Jurkat, Clone E6-1 (cell line): ENCODE data around the gene PPP1R7.

ENCODE experiments used
- DNase-seq: peaks from one replicate; pipeline ENCODE4 v3.0.0-alpha.2; 2011; ENCODE audit warnings: low read depth, low spot score
- H3K4me3 ChIP-seq: 2 replicates; pipeline ENCODE4 v1.5.1; 2011; ENCODE audit warnings: mild to moderate bottlenecking, low read length, control low read depth, moderate library complexity

PPP1R7 gene

DNA sequence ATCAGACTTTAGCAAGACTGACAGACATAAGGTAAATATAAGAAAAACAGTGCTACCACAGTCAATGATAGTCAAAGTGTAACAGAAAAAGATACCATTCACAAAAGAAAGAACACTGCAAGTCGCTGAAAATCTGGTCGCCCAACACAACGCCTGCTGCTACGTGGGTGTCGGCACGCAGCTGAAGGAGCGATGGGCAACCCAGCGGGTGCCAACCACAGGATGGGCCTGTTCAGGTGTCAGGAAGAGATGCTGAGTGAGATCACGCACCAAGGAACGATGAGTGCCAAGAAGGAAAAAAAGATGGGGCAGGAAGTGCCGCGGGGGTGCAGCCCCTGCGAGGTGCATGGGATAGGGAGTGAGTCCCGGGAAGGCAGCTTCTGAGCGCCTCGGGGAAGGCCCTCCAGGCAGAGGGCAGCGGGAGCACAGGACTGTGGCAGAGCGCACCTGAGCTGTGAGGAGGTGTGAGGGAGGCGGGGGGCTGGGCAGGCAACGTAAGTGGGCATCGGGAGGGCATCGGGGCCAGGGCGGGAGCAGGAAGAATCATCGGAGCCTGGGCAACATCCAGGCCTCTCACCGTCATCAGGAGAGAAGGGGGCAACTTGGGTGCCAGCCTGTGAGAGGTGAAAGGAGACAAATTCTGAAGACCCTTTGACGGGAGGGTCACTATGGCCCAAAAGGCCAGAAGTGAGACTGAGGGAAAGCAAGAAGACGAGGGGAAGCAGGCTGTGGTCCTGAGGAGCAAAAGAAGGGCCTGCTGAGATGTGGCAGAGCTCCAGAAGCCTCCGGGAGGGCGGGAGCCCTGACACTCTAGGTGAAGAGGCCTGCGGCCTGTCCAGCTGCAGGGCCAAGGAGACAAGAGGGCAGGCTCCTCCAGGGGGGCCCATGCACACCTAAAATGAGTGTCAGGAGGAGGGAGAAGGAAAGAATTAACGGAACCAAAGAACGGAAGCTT is 33.4 kb upstream of the PPP1R7 start:
- no peak for DNase-seq
- H3K4me3 ChIP-seq = no peak overlapping the region

DNA sequence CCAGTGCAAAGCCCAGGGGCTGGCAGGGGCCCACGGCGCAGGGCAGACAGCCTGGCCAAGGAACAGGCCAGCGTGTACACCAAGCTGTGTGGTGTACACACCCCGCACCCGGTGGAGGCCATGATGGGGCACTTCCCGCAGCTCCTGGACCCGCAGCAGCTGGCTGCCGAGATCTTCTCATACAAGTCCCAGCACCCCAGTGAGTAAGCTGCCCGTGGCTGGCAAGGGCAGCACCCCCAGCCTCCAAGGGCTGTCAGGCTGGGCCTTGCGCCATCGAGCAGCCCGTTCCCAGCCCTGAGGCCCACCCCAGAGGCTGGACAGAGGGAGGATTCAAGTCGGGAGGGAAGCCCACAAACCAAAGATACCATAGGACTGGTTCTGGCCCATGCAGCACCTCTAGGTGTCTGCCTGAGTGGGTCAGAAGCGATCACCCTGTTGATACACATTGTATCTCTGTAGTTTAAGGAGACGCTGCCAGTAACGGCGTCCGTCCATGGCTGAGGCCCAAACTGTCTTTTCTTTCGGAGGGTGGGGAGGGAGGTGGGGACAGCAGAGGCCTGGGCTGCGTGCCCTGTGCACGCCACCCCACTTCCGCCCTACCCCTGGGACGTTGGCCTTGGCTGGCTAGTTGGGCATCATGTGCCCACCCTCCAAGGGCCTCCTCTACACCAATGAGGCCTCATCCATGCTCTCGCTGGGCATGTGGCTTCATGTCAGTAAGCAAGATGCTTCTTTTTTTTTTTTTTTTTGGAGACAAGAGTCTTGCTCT is 31.3 kb upstream of the PPP1R7 start:
- H3K4me3 ChIP-seq = no peak overlapping the region
- DNase-seq = no peak

DNA sequence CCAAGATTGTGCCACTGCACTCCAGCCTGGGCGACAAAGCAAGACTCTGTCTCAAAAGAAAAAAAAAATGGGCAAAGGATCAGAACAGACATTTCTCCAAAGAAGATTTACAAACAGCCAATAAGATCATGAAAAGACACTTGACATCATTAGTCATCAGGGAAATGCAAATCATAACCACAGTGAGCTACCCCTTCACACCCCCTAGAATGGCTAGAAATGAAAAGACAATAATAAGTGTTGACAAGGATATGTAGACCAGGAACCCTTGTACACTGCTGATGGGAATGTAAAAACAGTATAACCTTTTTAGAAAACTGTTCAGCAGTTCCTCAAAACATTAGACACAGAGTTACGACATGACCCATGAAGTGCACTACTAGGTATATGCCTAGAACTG is 29.8 kb upstream of the PPP1R7 start:
- DNase-seq = no peak
- no peak overlapping the region for H3K4me3 ChIP-seq

DNA sequence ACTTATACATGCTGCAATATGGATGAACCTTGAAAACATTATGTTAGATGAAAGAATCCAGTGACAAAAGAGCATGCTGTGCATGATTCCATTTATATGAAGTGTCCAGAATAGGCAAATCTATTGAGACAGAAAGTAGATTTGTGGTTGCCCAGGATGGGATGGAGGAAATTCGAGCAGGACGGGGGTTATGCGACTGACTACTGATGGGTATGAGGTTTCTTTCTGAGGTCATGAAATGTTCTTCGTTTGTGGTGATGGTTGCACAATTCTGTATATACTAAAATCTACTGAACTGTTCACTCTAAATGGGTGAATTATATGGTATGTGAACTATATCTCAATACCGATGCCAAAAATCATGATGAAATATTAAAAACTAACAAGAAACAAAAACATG is 29.3 kb upstream of the PPP1R7 start:
- H3K4me3 ChIP-seq = no peak overlapping the region
- no peak for DNase-seq

DNA sequence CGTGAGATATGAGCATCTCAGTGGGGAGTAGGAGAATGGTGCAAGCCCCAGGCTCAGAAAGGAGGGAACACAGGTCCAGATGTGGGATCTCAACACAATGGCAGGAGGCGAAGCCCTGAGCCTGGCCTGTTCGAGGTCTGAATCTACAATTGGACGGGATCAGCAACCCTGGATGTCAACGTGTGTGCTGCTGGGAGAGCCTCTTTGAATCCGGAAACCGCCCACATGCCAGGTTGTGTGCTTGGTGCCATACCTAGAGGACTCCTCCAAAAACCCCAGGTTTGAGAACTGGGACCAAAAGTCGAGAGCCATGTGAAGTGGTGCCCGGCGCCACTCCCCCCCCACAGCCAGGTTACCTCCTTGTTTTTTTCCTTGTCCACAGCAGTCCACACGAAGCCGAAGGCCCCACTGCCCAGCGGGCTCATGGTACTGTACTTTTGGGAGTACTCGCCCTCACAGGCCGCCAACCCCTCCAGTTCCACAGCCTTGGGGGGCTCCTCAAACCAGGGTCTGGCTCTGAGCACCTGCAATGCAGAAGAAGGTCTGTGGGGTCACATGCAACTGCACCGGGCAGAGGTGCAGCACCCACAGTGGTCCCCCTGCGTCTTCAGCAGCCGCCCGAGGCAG is 27.8 kb upstream of the PPP1R7 start:
- H3K4me3 ChIP-seq = no peak overlapping the region
- no peak for DNase-seq

DNA sequence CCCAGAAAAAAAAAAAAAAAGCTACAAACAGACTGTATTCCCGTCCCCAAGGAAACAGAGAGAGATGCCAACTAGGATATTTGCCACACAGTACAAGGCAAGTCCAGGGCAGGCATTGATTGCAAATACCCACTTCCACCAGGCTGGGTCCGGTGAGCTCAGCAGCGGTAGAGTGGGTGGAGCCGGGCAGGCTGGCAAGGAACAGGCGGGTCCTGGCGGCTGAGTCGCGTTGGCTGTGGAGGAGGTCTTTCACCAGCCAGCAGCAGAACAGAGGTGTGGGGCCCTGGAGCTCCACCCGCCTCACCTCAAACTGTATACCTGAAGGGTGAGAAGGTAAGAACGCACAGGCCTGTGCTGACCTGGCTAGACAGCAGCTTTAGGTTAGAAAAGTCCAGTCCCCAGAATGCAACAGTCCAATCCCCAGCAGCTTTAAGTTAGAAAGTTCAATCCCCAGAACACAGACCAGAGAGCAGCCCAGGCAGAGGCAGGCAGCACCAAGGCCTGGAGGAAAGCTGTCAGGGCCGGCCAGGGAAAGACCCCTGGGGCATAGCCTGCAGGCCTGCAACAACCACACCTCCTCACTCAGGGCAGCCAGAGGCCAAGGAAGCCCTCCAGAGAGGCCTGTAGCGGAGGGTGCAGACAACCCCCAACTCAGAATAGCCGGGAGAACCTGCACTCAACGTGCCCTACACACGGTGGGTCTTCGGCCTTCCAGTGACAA is 26.3 kb upstream of the PPP1R7 start:
- no peak for DNase-seq
- no peak overlapping the region for H3K4me3 ChIP-seq

DNA sequence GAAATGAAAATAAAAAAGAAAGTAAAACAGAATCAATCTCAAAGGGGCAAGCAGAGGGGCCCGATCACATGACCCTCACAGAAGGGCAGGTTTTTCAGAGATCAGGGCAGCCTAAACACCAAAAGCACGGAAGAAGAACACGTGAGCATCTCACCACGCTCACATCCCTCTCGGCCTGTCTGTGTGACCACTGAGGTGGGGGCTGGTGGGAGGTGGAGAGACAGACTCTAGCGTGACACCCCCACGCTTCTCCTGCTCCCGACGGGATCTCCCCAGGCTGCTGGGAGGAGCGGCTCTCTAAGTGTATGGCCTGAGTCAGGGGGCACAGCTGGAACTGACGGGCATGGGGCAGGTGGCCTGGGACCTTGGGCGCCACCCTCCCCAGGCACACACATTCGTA is 24.6 kb upstream of the PPP1R7 start:
- no peak overlapping the region for H3K4me3 ChIP-seq

DNA sequence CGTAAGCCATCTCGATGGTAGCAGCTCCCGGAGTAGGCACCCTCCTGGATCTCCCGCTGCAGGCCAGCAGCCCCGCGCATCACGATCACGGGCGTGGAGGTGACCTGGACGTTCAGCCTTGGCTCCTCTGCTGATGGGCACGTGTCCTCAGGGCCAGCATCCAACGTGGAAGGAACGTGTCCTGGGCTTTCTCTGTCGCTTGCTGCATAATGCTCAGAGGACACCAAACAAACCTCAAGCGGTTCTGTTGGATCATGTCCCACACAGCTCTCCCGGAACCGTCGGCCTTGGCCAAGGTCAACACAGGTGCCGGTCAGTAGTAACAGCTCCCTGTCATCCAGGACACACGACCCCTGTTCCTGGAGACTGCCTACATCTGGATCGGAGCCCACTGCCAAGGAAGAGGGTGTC is 24.1 kb upstream of the PPP1R7 start:
- no peak overlapping the region for H3K4me3 ChIP-seq
- no peak for DNase-seq

More for the DNA sequence above, 24.6 kb upstream of the PPP1R7 start:
- no peak for DNase-seq

DNA sequence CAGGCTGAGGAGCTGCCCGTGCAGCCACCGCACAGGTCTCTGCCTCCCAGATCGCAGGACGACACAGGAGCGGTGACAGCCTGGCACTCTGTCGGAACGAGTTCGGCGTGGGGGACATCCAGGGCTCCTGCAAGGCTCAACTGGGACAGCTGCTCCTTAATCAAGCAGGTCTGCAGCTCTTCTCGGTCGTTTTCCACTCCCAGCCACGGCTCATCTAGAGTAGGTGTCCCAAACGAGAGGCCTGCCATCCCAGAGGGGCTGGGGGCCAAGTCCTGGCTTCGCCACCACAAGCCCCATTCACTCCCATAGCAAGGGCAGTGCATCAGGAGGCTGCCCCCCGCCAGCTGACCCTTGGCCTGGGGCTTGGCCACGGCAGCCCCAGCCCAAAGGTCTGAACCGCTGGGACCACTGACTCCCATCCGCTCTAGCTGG is 23.5 kb upstream of the PPP1R7 start:
- H3K4me3 ChIP-seq = no peak overlapping the region
- DNase-seq = no peak

DNA sequence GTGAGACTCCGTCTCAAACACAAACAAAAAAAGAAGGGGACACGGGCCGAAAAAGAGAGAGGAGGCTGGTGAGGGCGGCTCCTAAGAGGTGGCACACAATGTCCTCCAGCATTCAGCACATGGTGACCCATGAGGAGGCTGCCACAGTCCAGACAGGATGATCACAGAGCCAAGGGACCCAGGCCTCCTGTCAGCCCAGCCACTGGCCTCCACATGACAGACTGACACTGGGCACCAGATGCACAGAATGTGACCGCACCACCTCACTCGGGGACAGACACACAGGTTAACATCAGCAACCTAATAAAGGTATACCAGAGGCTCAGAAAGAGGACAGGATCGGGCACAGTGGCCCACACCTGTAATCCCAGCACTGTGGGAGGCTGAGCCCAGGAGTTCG is 22.0 kb upstream of the PPP1R7 start:
- DNase-seq = no peak
- H3K4me3 ChIP-seq = no peak overlapping the region

DNA sequence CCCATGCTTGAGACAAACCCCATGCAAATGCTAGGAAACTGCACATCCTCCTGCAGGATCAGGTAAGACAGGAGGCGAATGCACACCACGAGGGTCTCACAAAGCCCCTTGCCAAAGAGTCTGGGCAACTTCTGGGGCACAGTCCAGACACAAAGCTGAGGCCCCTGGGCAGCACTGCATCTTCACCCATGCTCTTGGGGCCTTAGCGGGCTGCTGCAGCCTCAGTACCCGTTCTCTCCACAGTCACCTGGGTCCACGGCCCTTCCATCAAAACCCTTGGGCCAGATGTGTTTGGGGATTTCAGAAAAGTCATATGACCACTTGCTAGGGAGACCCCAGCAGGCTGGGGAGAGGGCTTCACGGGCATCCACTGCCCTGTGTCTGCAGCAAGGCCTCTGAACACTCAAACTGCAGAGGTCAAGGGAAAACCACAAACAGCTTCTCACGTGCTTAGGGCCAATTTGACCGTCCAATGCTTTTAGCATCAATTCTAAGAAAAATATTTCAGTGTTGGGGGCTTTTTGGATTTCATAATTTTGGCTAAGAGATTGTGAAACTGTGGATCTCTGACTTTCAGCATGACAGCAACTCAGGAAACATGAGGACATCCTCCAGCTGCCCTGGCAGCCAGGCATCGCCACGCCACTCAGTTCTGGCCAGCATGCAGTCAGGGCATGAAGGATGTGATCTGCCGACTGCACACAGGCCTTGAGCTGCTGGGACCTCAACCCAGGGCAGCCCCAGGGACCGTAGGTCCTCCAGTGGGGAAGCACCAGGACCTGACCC is 21.0 kb upstream of the PPP1R7 start:
- no peak for DNase-seq
- no peak overlapping the region for H3K4me3 ChIP-seq

DNA sequence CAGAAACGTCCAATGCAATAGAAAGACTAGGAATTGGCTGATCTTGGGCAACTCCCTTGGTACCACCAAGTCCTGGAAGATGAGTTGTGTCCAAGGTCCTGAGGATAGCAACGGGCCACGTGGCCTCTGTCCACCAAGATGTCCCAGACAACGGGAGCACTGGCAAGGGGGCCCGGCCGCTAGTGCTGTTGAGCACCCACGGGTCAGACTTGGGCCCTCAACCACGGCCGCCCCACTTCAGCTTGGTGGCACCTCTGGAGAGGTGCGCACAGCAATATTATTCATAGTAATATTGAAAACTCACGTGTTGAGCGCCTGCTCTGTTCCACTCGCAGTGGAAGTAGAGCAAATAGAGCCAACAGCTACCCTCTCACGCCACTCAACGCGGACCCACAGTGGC is 20.0 kb upstream of the PPP1R7 start:
- no peak overlapping the region for H3K4me3 ChIP-seq
- DNase-seq = no peak

DNA sequence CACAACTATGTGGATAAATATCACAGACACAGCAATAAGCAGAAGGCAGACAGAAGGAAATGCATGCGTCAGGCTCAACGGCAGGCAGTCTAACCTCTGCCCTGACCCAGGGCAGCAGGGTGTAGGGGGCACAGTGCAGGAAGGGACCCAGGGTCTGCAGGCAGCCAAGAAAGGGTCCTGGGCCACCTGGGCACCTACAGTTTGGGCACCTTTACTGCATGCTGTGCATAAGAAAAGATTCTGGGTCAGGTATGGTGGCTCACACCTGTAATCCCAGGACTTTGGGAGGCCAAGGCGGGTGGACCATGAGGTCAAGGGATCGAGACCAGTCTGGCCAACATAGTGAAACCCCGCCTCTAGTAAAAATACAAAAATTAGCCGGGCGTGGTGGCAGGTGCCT is 18.7 kb upstream of the PPP1R7 start:
- no peak for DNase-seq
- H3K4me3 ChIP-seq = no peak overlapping the region

DNA sequence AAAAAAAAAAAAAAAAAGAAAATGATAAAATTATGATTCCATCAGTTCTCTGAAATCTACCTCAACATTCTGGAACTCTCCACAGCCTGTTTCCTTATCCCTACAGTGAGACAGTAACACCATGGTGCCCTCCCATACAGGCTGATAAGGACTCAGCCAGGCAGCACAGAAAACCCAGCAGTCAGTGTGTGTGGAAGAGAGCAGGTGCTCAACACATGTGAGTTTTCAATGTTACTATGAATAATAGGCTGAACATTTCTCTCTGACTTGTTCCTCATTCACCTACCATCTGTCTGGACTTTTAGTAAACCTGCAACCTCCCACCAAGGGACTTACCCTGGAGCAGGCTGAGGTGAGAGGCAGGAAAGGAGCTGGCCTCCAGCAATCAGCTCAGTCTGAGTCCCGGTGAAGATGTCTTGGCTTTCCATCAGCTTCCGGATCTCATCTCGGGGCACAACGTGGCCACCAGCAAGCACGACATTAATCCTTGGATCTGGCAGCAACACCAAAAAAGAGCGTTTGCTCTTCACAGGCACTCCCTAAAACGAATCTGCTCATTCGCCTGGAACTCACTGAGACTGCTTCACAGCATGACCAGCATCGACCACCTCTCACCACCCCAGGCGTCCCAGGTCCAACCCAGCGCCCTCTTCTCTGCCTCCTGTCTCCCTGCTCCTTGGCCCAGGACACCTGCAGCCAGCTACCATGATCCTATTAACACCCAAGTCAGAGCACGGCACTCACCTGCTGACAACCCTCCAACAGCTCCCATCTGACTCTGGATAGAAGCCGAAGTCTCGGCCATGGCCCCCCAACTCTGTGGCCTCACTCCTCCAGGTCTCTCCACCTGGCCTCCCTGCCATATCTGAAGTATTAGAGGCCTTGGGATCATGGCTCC is 17.5 kb upstream of the PPP1R7 start:
- no peak for DNase-seq

DNA sequence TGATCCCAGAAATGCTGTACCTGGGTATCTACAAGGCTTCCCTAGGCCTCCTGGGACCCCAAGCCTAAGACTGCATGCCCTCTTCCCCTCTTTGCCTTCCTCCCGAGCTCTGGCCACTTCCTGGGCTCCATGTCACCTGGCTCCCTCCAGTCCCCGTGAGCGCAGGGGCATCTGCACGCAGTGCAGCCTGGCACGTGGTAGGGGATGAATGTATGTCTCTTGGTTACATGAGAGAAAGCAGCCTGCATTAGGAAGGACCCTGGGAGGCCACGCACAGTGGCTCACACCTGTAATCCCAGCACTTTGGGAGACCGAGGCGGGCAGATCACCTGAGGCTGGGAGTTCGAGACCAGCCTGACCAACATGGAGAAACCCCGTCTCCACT is 16.8 kb upstream of the PPP1R7 start:
- no peak overlapping the region for H3K4me3 ChIP-seq
- DNase-seq = no peak

More for the DNA sequence above, 17.5 kb upstream of the PPP1R7 start:
- no peak overlapping the region for H3K4me3 ChIP-seq

DNA sequence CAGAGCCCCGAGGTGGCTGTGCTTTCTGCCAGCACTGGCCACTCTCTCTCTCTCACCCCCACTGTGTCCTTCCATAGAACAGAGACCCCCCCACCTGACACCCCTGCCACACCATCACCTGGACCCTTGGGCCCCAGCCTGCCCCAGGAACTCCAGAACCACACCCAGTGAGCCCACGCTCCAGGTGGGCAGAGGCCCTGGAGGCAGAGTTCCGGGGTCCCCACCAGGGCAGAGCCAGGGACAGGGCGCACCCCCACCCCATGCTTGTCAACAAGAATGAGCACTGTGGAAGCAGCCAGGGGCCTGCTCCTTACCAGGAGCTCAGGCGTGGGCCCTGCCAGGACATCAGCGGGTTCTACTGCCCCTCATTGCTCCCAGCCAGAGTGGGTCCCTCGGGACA is 15.6 kb upstream of the PPP1R7 start:
- H3K4me3 ChIP-seq = no peak overlapping the region
- no peak for DNase-seq

DNA sequence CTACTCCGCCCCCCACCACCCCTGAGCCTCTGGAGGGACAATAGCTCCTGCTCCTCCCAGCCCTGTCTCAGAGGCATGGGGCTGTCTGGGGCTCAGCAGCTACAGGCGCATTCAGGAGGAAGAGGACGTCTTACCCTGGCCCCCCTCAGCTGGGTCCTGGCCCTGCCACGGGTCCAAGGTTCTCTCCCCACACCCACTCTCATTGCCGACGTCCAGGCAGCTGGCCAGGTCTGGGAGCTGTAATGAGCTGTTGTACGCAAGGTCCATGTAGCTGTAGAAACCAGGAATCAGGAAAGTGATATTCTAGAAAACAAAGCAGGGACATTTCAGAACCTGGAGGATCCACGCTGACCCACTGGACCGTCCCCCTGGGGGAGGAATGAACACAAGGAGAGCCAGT is 14.5 kb upstream of the PPP1R7 start:
- no peak overlapping the region for H3K4me3 ChIP-seq
- no peak for DNase-seq

DNA sequence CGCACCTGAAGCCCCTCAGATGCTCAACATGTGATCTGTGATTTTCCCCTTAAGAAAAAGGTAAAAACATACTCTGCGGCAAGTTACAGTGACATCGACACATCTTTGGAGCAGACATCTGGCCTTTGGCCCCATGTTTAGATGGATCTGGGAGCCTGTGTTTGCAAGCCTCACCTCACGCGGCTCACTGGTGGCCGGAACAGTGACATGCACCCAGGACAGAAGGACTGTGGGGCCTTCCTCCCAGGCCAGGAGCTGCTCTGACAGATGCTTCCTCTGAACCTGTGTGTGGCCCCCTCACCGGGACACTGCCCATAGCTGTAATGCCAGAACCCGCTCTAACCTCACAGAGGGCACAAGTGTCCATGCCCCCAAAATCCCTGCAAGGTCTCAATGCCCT is 14.1 kb upstream of the PPP1R7 start:
- no peak overlapping the region for H3K4me3 ChIP-seq
- DNase-seq = no peak
